D721Med (cell line): ENCODE results near the gene DPM2.

Source experiments
- DNase-seq: peaks from one replicate; pipeline ENCODE4 v3.0.0; 2011; ENCODE audit warnings: low spot score; ENCODE audit not compliant: insufficient read length
- FAIRE-seq: peaks from 2 replicates; lab custom pipeline; 2011; peaks lifted over from hg19 to GRCh38; lab: Jason Lieb, UNC
- TF ChIP-seq, protein P1 (sequence below): IDR thresholded peaks from 2 replicates; pipeline ENCODE4 v1.5.1; 2012; ENCODE audit warnings: mild to moderate bottlenecking, control low read depth; ENCODE audit not compliant: insufficient read depth; ENCODE audit errors: missing control alignments

Gene DPM2

DNA sequence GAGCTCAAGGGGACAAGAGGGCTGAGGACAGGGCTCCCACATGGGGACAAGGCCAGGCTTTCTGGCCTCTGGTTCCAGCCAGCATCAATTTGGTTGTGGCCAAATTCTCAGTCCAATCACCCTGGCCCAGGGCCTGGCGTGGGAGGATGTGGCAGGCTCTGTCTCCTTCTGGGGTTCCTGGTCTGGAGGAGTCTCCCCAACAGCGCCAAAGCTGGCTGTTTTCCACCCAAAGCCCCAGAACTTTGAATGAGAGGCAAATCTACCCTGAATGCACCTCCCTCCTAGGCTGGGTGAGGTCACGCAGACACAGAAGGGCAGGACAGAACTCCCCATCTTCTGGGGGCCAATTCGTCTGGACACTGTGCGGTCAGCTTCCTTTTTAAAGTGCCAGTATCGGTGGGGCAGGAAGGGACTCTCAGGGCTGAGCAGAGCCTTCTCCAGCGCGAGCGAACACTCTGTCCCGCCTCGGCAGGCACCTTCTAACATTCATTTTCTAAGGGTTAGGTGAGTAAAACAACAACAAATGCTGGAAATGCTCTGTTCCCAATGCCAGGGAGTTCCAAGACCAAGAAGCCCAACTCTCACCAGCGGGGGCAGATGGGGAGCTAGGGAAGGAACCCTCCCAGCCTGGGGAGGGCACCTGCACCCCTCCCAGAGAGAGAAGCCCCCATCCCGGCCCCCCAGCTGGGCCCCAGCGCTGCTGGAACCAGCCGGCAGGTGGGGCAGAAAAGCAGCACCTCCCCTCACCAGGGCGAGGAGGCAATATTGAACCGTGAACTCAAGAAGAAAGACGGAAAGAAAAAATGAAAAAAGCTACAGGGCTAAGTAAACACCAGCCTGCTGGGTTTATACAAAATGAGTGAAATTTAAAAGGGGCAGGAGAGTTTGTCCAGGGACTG is 3.7 kb upstream of the DPM2 start:
- FAIRE-seq (no peak), DNase-seq (no peak)
- TF ChIP-seq, protein P1, sequence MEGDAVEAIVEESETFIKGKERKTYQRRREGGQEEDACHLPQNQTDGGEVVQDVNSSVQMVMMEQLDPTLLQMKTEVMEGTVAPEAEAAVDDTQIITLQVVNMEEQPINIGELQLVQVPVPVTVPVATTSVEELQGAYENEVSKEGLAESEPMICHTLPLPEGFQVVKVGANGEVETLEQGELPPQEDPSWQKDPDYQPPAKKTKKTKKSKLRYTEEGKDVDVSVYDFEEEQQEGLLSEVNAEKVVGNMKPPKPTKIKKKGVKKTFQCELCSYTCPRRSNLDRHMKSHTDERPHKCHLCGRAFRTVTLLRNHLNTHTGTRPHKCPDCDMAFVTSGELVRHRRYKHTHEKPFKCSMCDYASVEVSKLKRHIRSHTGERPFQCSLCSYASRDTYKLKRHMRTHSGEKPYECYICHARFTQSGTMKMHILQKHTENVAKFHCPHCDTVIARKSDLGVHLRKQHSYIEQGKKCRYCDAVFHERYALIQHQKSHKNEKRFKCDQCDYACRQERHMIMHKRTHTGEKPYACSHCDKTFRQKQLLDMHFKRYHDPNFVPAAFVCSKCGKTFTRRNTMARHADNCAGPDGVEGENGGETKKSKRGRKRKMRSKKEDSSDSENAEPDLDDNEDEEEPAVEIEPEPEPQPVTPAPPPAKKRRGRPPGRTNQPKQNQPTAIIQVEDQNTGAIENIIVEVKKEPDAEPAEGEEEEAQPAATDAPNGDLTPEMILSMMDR: no peak

DNA sequence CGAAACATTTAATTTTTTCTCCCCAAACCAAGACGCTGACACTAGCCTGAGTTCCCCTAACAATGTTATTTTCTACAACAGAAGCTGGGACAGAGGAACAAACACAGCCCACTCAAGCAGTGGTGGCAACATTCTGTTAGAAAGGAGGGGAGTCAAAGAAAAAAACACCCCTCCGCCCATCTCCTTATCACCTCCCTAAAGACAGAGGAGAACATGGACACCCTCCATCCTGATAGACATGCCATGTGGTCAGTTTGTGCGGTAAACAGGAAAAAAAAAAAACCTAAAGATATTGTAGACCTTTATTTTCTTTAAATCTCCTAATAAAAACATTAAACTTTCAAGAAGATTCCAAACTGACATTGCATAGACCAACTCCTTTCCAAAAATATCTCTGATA is 2.9 kb upstream of the DPM2 start:
- TF ChIP-seq, protein P1: no peak
- FAIRE-seq (no peak), DNase-seq (no peak)

DNA sequence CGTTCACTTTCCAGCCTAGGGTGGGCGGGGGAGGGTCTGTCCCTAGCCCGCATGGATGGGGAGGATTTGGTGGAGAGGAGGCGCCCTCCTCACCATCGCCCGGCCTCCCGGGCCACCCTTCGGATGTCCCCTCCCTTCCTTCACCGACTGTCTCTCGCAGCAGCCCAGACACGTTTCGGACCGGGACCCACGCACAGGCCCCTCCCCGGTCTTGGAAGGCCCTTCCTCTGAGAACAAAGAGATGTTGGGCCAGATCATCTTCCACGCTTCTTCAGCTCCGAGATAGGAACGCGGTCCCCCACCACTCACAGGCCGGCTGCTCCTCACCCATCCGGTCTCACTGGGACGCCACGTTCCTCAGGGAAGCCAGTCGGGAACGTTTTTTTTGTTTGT is 640 bp upstream of the DPM2 start:
- no peak for FAIRE-seq

DNA sequence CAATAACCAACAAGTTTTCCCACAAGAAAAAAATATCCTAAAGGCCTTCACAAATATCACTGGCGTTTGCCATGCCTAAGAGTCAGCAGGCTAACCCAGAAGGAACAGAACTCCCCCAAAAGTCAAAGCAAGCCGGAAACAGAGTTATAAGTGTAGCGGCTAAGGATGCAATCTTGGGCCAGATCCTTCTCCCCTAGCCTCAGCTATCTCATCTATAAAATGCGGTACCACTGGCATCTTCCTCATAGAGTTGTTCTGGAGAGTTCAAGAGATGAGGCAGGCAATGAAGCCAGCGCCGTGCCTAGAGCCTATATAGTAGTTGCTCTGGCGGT is 632 bp downstream of the DPM2 start:
- TF ChIP-seq, protein P1: no peak
- DNase-seq (no peak), FAIRE-seq (no peak)

More for the DNA sequence above, 640 bp upstream of the DPM2 start:
- TF ChIP-seq, protein P1: no peak
- no peak for DNase-seq

DNA sequence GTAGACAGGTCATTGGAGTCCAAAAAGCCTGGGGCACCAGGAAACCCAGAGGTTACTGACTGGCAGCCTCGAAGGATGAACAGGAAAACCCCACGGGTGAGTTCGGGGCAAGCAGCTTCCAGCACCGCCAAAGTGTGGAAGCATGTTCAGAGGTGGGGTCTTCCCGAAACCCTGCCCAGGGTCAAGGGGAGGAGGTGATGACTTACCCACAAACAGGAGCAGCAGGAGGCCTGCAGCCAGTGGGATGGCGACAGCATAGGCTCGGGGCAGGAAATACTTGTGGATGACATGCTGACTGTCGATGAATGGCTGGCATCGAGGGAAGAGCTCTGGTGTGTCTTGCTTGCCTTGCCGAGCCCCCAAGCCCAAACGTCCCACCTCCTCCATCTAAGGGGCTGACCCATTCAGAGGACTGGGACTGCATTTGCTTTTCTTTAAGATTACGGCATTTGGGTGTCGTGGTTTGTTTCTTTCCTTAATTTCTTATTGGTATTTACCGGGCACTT is 1.3 kb downstream of the DPM2 start:
- DNase-seq (no peak), FAIRE-seq (no peak)
- TF ChIP-seq, protein P1: no peak

DNA sequence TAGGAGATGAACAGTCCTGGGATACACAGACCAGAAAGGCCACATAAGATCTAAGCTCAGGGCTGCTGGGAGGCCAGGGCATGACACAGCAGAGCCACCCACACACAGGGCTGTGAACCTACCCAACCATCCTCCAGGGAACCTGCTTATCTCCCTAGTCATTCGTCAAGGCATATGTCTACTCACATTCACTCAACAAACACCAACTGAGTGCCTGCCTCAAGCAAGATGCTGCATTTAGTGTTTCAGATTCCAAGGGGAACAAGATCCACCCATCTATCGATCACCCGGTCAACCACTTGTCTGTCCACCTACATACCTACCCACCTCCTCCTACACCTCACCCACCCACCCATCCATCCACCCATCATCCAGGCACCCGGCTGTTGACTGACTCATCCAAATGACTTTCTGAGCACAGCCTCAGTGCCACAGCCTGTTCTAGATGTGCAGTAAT is 1.9 kb downstream of the DPM2 start:
- TF ChIP-seq, protein P1: no peak
- DNase-seq (no peak), FAIRE-seq (no peak)

DNA sequence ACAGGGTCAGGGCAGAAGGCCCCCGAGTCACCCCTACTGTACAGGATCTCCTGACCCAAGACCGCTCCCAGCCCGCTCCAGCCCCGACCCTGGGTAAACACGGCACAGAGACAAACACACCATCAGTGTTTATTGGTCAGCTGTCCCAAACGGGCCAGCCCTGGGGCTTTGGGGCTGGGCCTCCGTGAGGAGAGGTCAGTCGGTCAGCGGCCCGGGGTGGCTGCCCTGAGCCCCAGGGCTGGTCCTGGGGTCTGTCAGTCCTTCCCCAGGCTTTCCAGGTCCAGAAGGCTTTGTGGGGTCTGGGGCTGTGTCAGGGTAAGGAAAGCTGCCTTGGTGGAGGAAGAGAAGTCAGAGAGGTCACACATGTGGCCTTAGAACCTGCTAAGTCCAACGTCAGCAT is 2.7 kb downstream of the DPM2 start:
- DNase-seq: no peak
- FAIRE-seq: no peak
- TF ChIP-seq, protein P1: no peak
